Activated CD8-positive, alpha-beta T cell treated with anti-CD3 and anti-CD28 coated beads for 36 hours (primary cell): ENCODE measurements around the gene PON1. TPM values are rescaled to one million over a fixed set of nuclear protein-coding genes. Genes with fewer than 3 reads are reported as not detected.
A peak's percentile ranks its signal among the peaks of the same experiment; 100 is the strongest.

Experiments
- ATAC-seq: fragments of 200-7000 bp; cut with Tn5 transposase; one replicate; pipeline ENCODE4 v1.10.0; 2021; ENCODE audit warnings: mild to moderate bottlenecking, moderate library complexity
- CTCF ChIA-PET: fragments of 350-600 bp; sonication (Branson Sonifier 250); formaldehyde crosslinking; loops from one replicate; lab custom pipeline; 2021; ENCODE audit warnings: antibody characterized with exemption; lab: Charles Lee
- POLR2A ChIA-PET: fragments of 350-600 bp; sonication (Branson Sonifier 250); formaldehyde crosslinking; loops from one replicate; lab custom pipeline; 2021; ENCODE audit warnings: antibody characterized with exemption; lab: Charles Lee
- DNase-seq: peaks from one replicate; pipeline ENCODE4 v3.0.0-alpha.2; 2020
- H3K27ac Mint-ChIP-seq: one replicate; pipeline ENCODE4 v1.8.0; 2021; ENCODE audit warnings: mild to moderate bottlenecking, mixed read lengths
- H3K27me3 Mint-ChIP-seq: one replicate; pipeline ENCODE4 v1.8.0; 2021; ENCODE audit warnings: mixed read lengths
- H3K36me3 Mint-ChIP-seq: one replicate; pipeline ENCODE4 v1.8.0; 2021; ENCODE audit warnings: low read depth, mixed read lengths
- H3K4me1 Mint-ChIP-seq: one replicate; pipeline ENCODE4 v1.8.0; 2021; ENCODE audit warnings: low read depth, mixed read lengths
- H3K4me3 Mint-ChIP-seq: one replicate; pipeline ENCODE4 v1.8.0; 2021; ENCODE audit warnings: mild to moderate bottlenecking, moderate library complexity, mixed read lengths
- H3K9me3 Mint-ChIP-seq: one replicate; pipeline ENCODE4 v1.8.0; 2021; ENCODE audit warnings: mixed read lengths
- CTCF ChIP-seq: fragments of 200-600 bp; IDR thresholded peaks from one replicate; pipeline ENCODE4 v1.8.0; 2022; ENCODE audit warnings: antibody characterized with exemption, mild to moderate bottlenecking
- intact Hi-C: fragments of 100-400 bp; cut with micrococcal nuclease; formaldehyde crosslinking; loops from one replicate; pipeline ENCODE4 v1.10.0; 2022
- total RNA-seq, 2 experiments: library from RNA; stranded (reverse); gene quantifications; one replicate each; pipeline ENCODE4 v1.2.3, GENCODE V29; 2021

Gene PON1
- total RNA-seq, 2 experiments from 2014 or later, result not detected

GRCh38 chr7:95335093-95335492 is 10.8 kb upstream of the PON1 start:
- H3K4me1 Mint-ChIP-seq, result peaks cover 10% of the 10 kb centered on the region
- no peak for ATAC-seq
- no peak overlapping the region for H3K4me3 Mint-ChIP-seq
- intact Hi-C loops, result no loop called here
- no peak for TF ChIP-seq CTCF
- no peaks in the 10 kb centered on the region for H3K36me3 Mint-ChIP-seq
- POLR2A ChIA-PET, result no interaction called here
- H3K27ac Mint-ChIP-seq, result no peak overlapping the region
- no peak for DNase-seq
- CTCF ChIA-PET, result no interaction called here
- no peaks in the 10 kb centered on the region for H3K9me3 Mint-ChIP-seq
- H3K27me3 Mint-ChIP-seq, result no peaks in the 10 kb centered on the region

GRCh38 chr7:95334447-95334846 is 10.1 kb upstream of the PON1 start:
- POLR2A ChIA-PET, result no interaction called here
- H3K27me3 Mint-ChIP-seq, result no peaks in the 10 kb centered on the region
- intact Hi-C loops, result no loop called here

GRCh38 chr7:95330961-95331337 is 6.6 kb upstream of the PON1 start:
- H3K27ac Mint-ChIP-seq, result peak overlapping the region; percentile 55
- H3K4me1 Mint-ChIP-seq, result peaks cover 12% of the 10 kb centered on the region
- H3K4me3 Mint-ChIP-seq, result peak overlapping the region; percentile 51
- intact Hi-C loops, result no loop called here
- ChIA-PET POLR2A (no interaction called here), CTCF (interaction anchor here (0.6 kb wide), 1 partner anchor 1917 kb away, joined by 3 read pairs; no protein-coding TSS in a partner anchor)
- no peak for ATAC-seq
- DNase-seq, result no peak
- H3K9me3 Mint-ChIP-seq, result no peaks in the 10 kb centered on the region
- H3K27me3 Mint-ChIP-seq, result peaks cover 3% of the 10 kb centered on the region
- H3K36me3 Mint-ChIP-seq, result no peaks in the 10 kb centered on the region
- no peak for TF ChIP-seq CTCF

More at GRCh38 chr7:95334447-95334846, 10.1 kb upstream of the PON1 start:
- DNase-seq (no peak), ATAC-seq (no peak)
- TF ChIP-seq CTCF, result no peak
- Mint-ChIP-seq H3K9me3 (no peaks in the 10 kb centered on the region), H3K4me1 (peaks cover 12% of the 10 kb centered on the region), H3K36me3 (no peaks in the 10 kb centered on the region), H3K27ac (no peak overlapping the region), H3K4me3 (no peak overlapping the region)
- CTCF ChIA-PET, result no interaction called here

GRCh38 chr7:95330204-95330960 is 6.0 kb upstream of the PON1 start:
- Mint-ChIP-seq H3K4me1 (peaks cover 12% of the 10 kb centered on the region), H3K9me3 (no peaks in the 10 kb centered on the region), H3K27ac (peak overlapping the region; percentile 55), H3K27me3 (peaks cover 5% of the 10 kb centered on the region), H3K36me3 (no peaks in the 10 kb centered on the region), H3K4me3 (peak overlapping the region; percentile 51)
- no peak for TF ChIP-seq CTCF
- ChIA-PET CTCF (interaction anchor here (0.6 kb wide), 1 partner anchor 1916 kb away, joined by 3 read pairs; no protein-coding TSS in a partner anchor), POLR2A (no interaction called here)
- intact Hi-C loops, result no loop called here
- DNase-seq (no peak), ATAC-seq (peak; percentile 56)

GRCh38 chr7:95327356-95327755 is 3.0 kb upstream of the PON1 start:
- no peaks in the 10 kb centered on the region for H3K36me3 Mint-ChIP-seq
- no peak overlapping the region for H3K4me3 Mint-ChIP-seq
- DNase-seq (no peak), ATAC-seq (no peak)
- ChIA-PET CTCF (interaction anchor here (0.8 kb wide), 1 partner anchor 149 kb away, joined by 3 read pairs; no protein-coding TSS in a partner anchor), POLR2A (no interaction called here)
- intact Hi-C loops, result no loop called here
- peaks cover 12% of the 10 kb centered on the region for H3K27me3 Mint-ChIP-seq
- H3K9me3 Mint-ChIP-seq, result no peaks in the 10 kb centered on the region
- H3K4me1 Mint-ChIP-seq, result peaks cover 15% of the 10 kb centered on the region
- TF ChIP-seq CTCF, result no peak
- H3K27ac Mint-ChIP-seq, result no peak overlapping the region
